Astrocyte of the cerebellum (primary cell): Measurements from ENCODE around the gene CXorf58.

ENCODE experiments used
- DNase-seq: peaks from one replicate; pipeline ENCODE4 v3.0.0-alpha.2; 2011; ENCODE audit warnings: low read depth
- H3K4me3 ChIP-seq: 2 replicates; pipeline ENCODE4 v1.5.1; 2011; ENCODE audit warnings: mild to moderate bottlenecking, low read depth, low read length, moderate library complexity
- CTCF ChIP-seq: IDR thresholded peaks from 2 replicates; pipeline ENCODE4 v1.5.1; 2012; ENCODE audit warnings: low read length, low read depth, moderate library complexity, mild to moderate bottlenecking; ENCODE audit errors: missing control alignments
- in situ Hi-C: cut with HindIII; loops from 2 replicates; pipeline ENCODE4 v1.10.0; 2017; ENCODE audit warnings: low sequenced_read_pairs

Gene CXorf58

DNA sequence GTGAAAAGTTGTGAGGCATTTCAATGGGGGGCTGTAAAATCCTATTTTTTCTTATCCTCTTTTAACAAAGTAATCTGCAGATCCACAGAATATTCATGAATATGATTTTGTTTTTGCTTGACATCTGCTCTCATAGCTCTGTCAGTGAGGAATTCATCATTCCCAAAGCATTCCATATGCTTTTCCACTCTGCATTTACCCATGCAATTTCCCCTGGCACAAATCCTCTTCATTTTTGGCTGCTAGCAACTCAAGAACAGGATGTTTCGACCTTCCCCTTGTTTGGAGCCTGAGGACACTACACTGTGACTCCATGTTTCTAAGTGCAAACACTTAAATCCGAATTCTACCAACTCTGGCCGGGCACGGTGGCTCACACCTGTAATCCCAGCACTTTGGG lies 70.7 kb downstream of the CXorf58 start:
- in situ Hi-C loops: no loop called here
- DNase-seq: no peak
- TF ChIP-seq CTCF: no peak
- H3K4me3 ChIP-seq: no peak overlapping the region

DNA sequence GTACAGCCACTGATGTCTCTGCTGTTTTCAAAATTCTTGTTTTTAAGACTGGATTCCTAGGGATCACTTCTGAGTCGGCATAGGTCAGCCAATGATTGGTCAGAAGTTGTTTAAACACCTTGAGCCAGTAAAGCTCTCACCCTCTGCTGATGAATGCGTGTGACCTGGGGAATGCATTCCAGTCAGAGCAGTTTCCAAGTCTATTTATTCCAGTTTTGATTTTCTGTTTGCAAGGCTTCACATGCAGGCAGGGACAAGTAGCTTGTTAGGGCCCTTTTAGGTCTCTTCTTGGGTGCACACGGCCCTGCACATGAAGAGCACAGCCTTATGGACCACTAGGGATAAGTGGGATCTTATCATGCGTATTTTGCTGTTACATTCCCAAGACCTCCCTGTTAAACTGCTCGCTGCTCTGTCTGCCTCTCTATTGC lies 72.2 kb downstream of the CXorf58 start:
- in situ Hi-C loops: no loop called here
- no peak for TF ChIP-seq CTCF
- no peak for DNase-seq
- no peak overlapping the region for H3K4me3 ChIP-seq

DNA sequence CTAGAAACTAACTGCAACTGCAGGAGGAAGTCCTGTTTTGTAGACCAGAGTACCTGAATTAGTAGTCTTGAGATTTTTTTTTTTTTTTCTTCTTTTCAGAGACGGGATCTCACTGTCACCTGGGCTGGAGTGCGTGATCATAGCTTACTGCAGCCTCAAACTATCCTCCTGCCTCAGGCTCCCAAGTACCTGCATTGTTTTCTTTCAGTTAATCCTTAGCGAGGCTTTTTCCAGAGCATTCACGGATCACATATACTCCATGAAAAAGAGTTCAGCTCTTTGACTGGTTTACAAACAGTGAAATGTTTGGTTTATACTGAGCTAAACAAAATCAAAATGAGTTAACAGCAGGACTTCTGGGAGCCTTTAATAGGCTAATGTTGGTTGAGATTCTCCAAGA lies 73.4 kb downstream of the CXorf58 start:
- no peak for TF ChIP-seq CTCF
- no peak overlapping the region for H3K4me3 ChIP-seq
- DNase-seq: no peak
- in situ Hi-C loops: no loop called here

GRCh38 chrX:23981711-23982110 lies 73.9 kb downstream of the CXorf58 start:
- TF ChIP-seq CTCF: no peak
- no peak for DNase-seq
- in situ Hi-C loops: no loop called here
- H3K4me3 ChIP-seq: no peak overlapping the region

GRCh38 chrX:23982891-23983290 lies 75.1 kb downstream of the CXorf58 start:
- in situ Hi-C loops: no loop called here
- H3K4me3 ChIP-seq: no peak overlapping the region
- TF ChIP-seq CTCF: no peak
- no peak for DNase-seq
